HCEC 1CT (cell line): ENCODE measurements around the gene DYNLRB2.

Experiments used
- DNase-seq: peaks from one replicate; pipeline ENCODE4 v3.0.0-alpha.2; 2017

DYNLRB2 gene

GRCh38 chr16:80554033-80554432 lies 13.2 kb downstream of the DYNLRB2 start:
- no peak for DNase-seq

GRCh38 chr16:80556481-80556880 lies 15.7 kb downstream of the DYNLRB2 start:
- no peak for DNase-seq

GRCh38 chr16:80557037-80557436 lies 16.2 kb downstream of the DYNLRB2 start:
- no peak for DNase-seq

- no peak for DNase-seq
These were observed 18.6 kb downstream of the DYNLRB2 start for GRCh38 chr16:80559369-80559768.

- no peak for DNase-seq
These were observed 22.3 kb downstream of the DYNLRB2 start for GRCh38 chr16:80563066-80563465.

GRCh38 chr16:80564394-80564793 lies 23.6 kb downstream of the DYNLRB2 start:
- no peak for DNase-seq

GRCh38 chr16:80569440-80570105 lies 28.8 kb downstream of the DYNLRB2 start:
- no peak for DNase-seq

GRCh38 chr16:80570106-80570478 lies 29.3 kb downstream of the DYNLRB2 start:
- DNase-seq: no peak

- DNase-seq: no peak
These were observed 32.9 kb downstream of the DYNLRB2 start for GRCh38 chr16:80573700-80574120.

- no peak for DNase-seq
These were observed 35.6 kb downstream of the DYNLRB2 start for GRCh38 chr16:80576343-80576912.

GRCh38 chr16:80577485-80578280 lies 36.9 kb downstream of the DYNLRB2 start:
- DNase-seq: no peak

GRCh38 chr16:80580109-80580832 lies 39.5 kb downstream of the DYNLRB2 start:
- no peak for DNase-seq

- DNase-seq: no peak
These were observed 42.7 kb downstream of the DYNLRB2 start for GRCh38 chr16:80583466-80583865.

GRCh38 chr16:80585764-80586163 lies 45.0 kb downstream of the DYNLRB2 start:
- DNase-seq: no peak

- DNase-seq: no peak
These were observed 45.7 kb downstream of the DYNLRB2 start for GRCh38 chr16:80586476-80586875.

- no peak for DNase-seq
These were observed 46.3 kb downstream of the DYNLRB2 start for GRCh38 chr16:80587071-80587470.

GRCh38 chr16:80591071-80591915 lies 50.5 kb downstream of the DYNLRB2 start:
- DNase-seq: no peak

- DNase-seq: no peak
These were observed 51.5 kb downstream of the DYNLRB2 start for GRCh38 chr16:80592273-80592672.

- no peak for DNase-seq
These were observed 54.0 kb downstream of the DYNLRB2 start for GRCh38 chr16:80594756-80595155.

GRCh38 chr16:80596507-80597207 lies 55.9 kb downstream of the DYNLRB2 start:
- DNase-seq: no peak

- DNase-seq: no peak
These were observed 58.7 kb downstream of the DYNLRB2 start for GRCh38 chr16:80599466-80599865.
